ENCODE measurements around the gene EEPD1. TPM values are rescaled to one million over a fixed set of nuclear protein-coding genes. Genes with fewer than 3 reads are reported as not detected.

EEPD1 gene
- total RNA-seq, 1 experiment from 2014 or later: 7.8 TPM

- no peak for TF ChIP-seq NFATC4 (CRISPR knock-in tag; IDR thresholded peaks at IDR 0.05)
These were observed 78.4 kb downstream of the EEPD1 start (continued) for GRCh38 chr7:36231406-36231805.

GRCh38 chr7:36232555-36232954, 79.5 kb downstream of the EEPD1 start:
- POLR2A ChIA-PET: no interaction called here
- Mint-ChIP-seq H3K4me3 (no peak overlapping the region), H3K27ac (no peak overlapping the region), H3K27me3 (ENCODE audit: low read depth) (no peaks in the 10 kb centered on the region), H3K9me3 (peaks cover 8% of the 10 kb centered on the region), H3K4me1 (peaks cover 9% of the 10 kb centered on the region), H3K36me3 (peaks cover 9% of the 10 kb centered on the region)
- CTCF ChIA-PET: interaction anchor here (0.7 kb wide), 1 partner anchor 197 kb away, joined by 3 read pairs; no protein-coding TSS in a partner anchor
- ATAC-seq (no peak), DNase-seq (ENCODE audit: low spot score) (no peak)
- TF ChIP-seq MYBL2 (CRISPR knock-in tag; IDR thresholded peaks at IDR 0.05): no peak
- TF ChIP-seq, protein P1, sequence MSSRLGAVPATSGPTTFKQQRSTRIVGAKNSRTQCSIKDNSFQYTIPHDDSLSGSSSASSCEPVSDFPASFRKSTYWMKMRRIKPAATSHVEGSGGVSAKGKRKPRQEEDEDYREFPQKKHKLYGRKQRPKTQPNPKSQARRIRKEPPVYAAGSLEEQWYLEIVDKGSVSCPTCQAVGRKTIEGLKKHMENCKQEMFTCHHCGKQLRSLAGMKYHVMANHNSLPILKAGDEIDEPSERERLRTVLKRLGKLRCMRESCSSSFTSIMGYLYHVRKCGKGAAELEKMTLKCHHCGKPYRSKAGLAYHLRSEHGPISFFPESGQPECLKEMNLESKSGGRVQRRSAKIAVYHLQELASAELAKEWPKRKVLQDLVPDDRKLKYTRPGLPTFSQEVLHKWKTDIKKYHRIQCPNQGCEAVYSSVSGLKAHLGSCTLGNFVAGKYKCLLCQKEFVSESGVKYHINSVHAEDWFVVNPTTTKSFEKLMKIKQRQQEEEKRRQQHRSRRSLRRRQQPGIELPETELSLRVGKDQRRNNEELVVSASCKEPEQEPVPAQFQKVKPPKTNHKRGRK (CRISPR knock-in tag; IDR thresholded peaks at IDR 0.05; ENCODE audit: borderline replicate concordance): no peak
- no peak for TF ChIP-seq OVOL2 (CRISPR knock-in tag; IDR thresholded peaks at IDR 0.05; ENCODE audit: borderline replicate concordance)
- no peak for TF ChIP-seq E2F1 (CRISPR knock-in tag; IDR thresholded peaks at IDR 0.05)
- TF ChIP-seq ZNF232 (CRISPR knock-in tag; IDR thresholded peaks at IDR 0.05): no peak

DNA sequence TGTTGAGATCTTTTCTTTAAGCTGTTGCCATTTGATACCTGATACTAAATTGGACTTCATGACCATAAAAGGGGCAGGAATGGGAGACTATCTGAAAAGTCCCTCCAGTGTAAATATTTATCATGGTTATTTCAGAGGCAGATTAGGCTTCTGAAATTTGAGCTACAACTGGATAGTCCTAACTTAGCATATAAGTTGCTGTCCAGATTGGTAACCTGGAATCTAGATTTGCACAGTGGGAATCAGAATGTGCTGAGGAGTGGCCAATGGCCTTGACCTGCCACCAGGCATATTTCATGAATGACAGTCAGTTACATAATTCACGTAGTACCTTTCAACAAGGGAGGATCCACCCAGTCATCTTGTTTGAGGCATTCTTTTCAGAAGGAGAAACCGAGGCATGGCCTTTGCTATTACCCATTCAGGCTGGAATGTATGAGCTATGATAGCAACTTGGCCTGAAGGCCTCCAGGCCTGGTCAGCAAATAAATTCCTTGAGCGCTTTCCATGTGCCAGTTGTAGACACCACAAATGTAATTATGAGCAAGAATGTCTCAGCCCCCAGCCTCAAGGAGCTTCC, 80.0 kb downstream of the EEPD1 start:
- no peak overlapping the region for H3K27ac Mint-ChIP-seq
- no peak for DNase-seq (ENCODE audit: low spot score)

More for the DNA sequence above, 80.0 kb downstream of the EEPD1 start:
- Mint-ChIP-seq H3K4me1 (peaks cover 11% of the 10 kb centered on the region), H3K36me3 (peaks cover 9% of the 10 kb centered on the region), H3K4me3 (no peak overlapping the region), H3K27me3 (ENCODE audit: low read depth) (no peaks in the 10 kb centered on the region), H3K9me3 (peaks cover 8% of the 10 kb centered on the region)
- no peak for ATAC-seq
- POLR2A ChIA-PET: no interaction called here
- CTCF ChIA-PET: no interaction called here
- TF ChIP-seq ATF3 (CRISPR knock-in tag; conservative IDR thresholded peaks at IDR 0.05): no peak
- TF ChIP-seq PREB (CRISPR knock-in tag; IDR thresholded peaks at IDR 0.05; ENCODE audit: borderline replicate concordance): no peak
- TF ChIP-seq, protein P2, sequence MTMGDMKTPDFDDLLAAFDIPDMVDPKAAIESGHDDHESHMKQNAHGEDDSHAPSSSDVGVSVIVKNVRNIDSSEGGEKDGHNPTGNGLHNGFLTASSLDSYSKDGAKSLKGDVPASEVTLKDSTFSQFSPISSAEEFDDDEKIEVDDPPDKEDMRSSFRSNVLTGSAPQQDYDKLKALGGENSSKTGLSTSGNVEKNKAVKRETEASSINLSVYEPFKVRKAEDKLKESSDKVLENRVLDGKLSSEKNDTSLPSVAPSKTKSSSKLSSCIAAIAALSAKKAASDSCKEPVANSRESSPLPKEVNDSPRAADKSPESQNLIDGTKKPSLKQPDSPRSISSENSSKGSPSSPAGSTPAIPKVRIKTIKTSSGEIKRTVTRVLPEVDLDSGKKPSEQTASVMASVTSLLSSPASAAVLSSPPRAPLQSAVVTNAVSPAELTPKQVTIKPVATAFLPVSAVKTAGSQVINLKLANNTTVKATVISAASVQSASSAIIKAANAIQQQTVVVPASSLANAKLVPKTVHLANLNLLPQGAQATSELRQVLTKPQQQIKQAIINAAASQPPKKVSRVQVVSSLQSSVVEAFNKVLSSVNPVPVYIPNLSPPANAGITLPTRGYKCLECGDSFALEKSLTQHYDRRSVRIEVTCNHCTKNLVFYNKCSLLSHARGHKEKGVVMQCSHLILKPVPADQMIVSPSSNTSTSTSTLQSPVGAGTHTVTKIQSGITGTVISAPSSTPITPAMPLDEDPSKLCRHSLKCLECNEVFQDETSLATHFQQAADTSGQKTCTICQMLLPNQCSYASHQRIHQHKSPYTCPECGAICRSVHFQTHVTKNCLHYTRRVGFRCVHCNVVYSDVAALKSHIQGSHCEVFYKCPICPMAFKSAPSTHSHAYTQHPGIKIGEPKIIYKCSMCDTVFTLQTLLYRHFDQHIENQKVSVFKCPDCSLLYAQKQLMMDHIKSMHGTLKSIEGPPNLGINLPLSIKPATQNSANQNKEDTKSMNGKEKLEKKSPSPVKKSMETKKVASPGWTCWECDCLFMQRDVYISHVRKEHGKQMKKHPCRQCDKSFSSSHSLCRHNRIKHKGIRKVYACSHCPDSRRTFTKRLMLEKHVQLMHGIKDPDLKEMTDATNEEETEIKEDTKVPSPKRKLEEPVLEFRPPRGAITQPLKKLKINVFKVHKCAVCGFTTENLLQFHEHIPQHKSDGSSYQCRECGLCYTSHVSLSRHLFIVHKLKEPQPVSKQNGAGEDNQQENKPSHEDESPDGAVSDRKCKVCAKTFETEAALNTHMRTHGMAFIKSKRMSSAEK (CRISPR knock-in tag; IDR thresholded peaks at IDR 0.05; ENCODE audit: borderline replicate concordance): no peak
